GM12878 (cell line): Measurements from ENCODE around the gene FEV. TPM values are rescaled to one million over a fixed set of nuclear protein-coding genes. Genes with fewer than 3 reads are reported as not detected.

ENCODE experiments used
- ATAC-seq: fragments of 200-7000 bp; cut with Tn5 transposase; 3 replicates; pipeline ENCODE4 v1.9.1; 2020; ENCODE audit warnings: mild to moderate bottlenecking, moderate library complexity
- BruUV-seq: library from RNA; stranded (reverse); fragments of 400-500 nt; replicated peaks from 2 replicates; lab custom pipeline; 2021; lab: Mats Ljungman, UMichigan
- CTCF ChIA-PET: fragments of 300-600 bp; sonication (Branson Sonifier 250); formaldehyde crosslinking; extraction: SDS; loops from one replicate; lab custom pipeline; 2021; ENCODE audit warnings: inconsistent platforms; lab: Yijun Ruan, JAX
- POLR2A ChIA-PET: fragments of 350-600 bp; formaldehyde crosslinking; extraction: SDS; loops from one replicate; lab custom pipeline; 2021; ENCODE audit warnings: inconsistent platforms; lab: Charles Lee
- RAD21 ChIA-PET: fragments of 300-600 bp; sonication (Branson Sonifier 250); formaldehyde crosslinking; loops from one replicate; lab custom pipeline; 2023; ENCODE audit warnings: antibody characterized with exemption; ENCODE audit not compliant: unreplicated experiment; lab: Charles Lee
- SMC1A ChIA-PET: fragments of 300-600 bp; sonication (Branson Sonifier 250); formaldehyde crosslinking; loops from one replicate; lab custom pipeline; 2023; ENCODE audit not compliant: unreplicated experiment, uncharacterized antibody; lab: Charles Lee
- DNase-seq: peaks from one replicate; pipeline ENCODE4 v3.0.0-alpha.2; 2011; ENCODE audit warnings: low read depth, low spot score
- FAIRE-seq: peaks from 3 replicates; lab custom pipeline; 2011; peaks lifted over from hg19 to GRCh38; lab: Jason Lieb, UNC
- H2AFZ ChIP-seq: 2 replicates; pipeline ENCODE4 v1.6.0; 2011; ENCODE audit warnings: low read depth, low read length, control low read depth; ENCODE audit not compliant: control insufficient read depth
- H3K27ac ChIP-seq: 2 replicates; pipeline ENCODE4 v1.5.1; 2011; ENCODE audit warnings: control low read depth; ENCODE audit not compliant: control insufficient read depth, insufficient read depth
- H3K27me3 ChIP-seq, 2 experiments: replicated peaks in 1 of 2; 2 replicates each; pipeline versions ENCODE4 v1.6.0 to v1.6.1; 2011; ENCODE audit warnings: low read length in 1 of 2; ENCODE audit not compliant: control insufficient read depth in 2 of 2, insufficient read depth in 2 of 2
- H3K36me3 ChIP-seq, 2 experiments: 2 replicates each; pipeline ENCODE4 v1.5.1; 2011; ENCODE audit warnings: low read length in 1 of 2; ENCODE audit not compliant: control insufficient read depth in 2 of 2, insufficient read depth in 2 of 2
- H3K4me1 ChIP-seq: 2 replicates; pipeline ENCODE4 v1.6.1; 2011; ENCODE audit warnings: mild to moderate bottlenecking, low read length, moderate library complexity, mixed read lengths; ENCODE audit not compliant: control insufficient read depth, insufficient read depth
- H3K4me2 ChIP-seq: 2 replicates; pipeline ENCODE4 v1.6.0; 2011; ENCODE audit warnings: control low read depth; ENCODE audit not compliant: control insufficient read depth, insufficient read depth
- H3K4me3 ChIP-seq: fragments of 200-600 bp; sonication (generic); 2 replicates; pipeline ENCODE4 v1.5.1; 2016
- H3K79me2 ChIP-seq: 2 replicates; pipeline ENCODE4 v1.6.0; 2011; ENCODE audit warnings: low read length; ENCODE audit not compliant: control insufficient read depth, insufficient read depth
- H3K9ac ChIP-seq: 2 replicates; pipeline ENCODE4 v1.8.0; 2011; ENCODE audit warnings: low read length, control low read depth, mixed read lengths; ENCODE audit not compliant: control insufficient read depth, insufficient read depth
- H3K9me3 ChIP-seq: replicated peaks from 3 replicates; pipeline ENCODE4 v1.5.1; 2011; ENCODE audit warnings: mild to moderate bottlenecking, low read length; ENCODE audit not compliant: control insufficient read depth, insufficient read depth
- H4K20me1 ChIP-seq: 2 replicates; pipeline ENCODE4 v1.6.0; 2011; ENCODE audit not compliant: control insufficient read depth, insufficient read depth
- DPF2 ChIP-seq: fragments of 450-650 bp; IDR thresholded peaks from 2 replicates; pipeline ENCODE4 v1.6.1; 2017; ENCODE audit warnings: mild to moderate bottlenecking
- EGR1 ChIP-seq, 2 experiments: IDR thresholded peaks; 1 replicate in 1 of 2; 2 replicates in 1 of 2; pipeline ENCODE4 v1.6.1; 2011 to 2012; ENCODE audit warnings: low read depth in 2 of 2, low read length in 2 of 2, borderline replicate concordance in 1 of 2, mild to moderate bottlenecking in 1 of 2, moderate library complexity in 1 of 2
- KLF5 ChIP-seq: fragments of 450-650 bp; IDR thresholded peaks from 2 replicates; pipeline ENCODE4 v1.6.1; 2014; ENCODE audit warnings: mild to moderate bottlenecking; ENCODE audit not compliant: partially characterized antibody
- MAX ChIP-seq: IDR thresholded peaks from 2 replicates; pipeline ENCODE4 v1.6.1; 2012; ENCODE audit warnings: low read depth, low read length, improper control_type of control experiment
- NR2C1 ChIP-seq: fragments of 450-650 bp; IDR thresholded peaks from 2 replicates; pipeline ENCODE4 v1.6.1; 2017; ENCODE audit warnings: antibody characterized with exemption, mild to moderate bottlenecking, moderate library complexity
- RAD51 ChIP-seq: fragments of 450-650 bp; IDR thresholded peaks from 2 replicates; pipeline ENCODE4 v1.6.1; 2016; ENCODE audit warnings: moderate library complexity, mild to moderate bottlenecking, inconsistent platforms
- SIX5 ChIP-seq: IDR thresholded peaks from 2 replicates; pipeline ENCODE4 v1.6.1; 2011; ENCODE audit warnings: mild to moderate bottlenecking, low read depth, low read length, moderate library complexity; ENCODE audit not compliant: severe bottlenecking
- SKIL ChIP-seq: fragments of 450-650 bp; IDR thresholded peaks from 2 replicates; pipeline ENCODE4 v1.6.1; 2017; ENCODE audit warnings: mild to moderate bottlenecking, low read depth, inconsistent platforms; ENCODE audit not compliant: poor library complexity, severe bottlenecking
- SPI1 ChIP-seq: IDR thresholded peaks from 2 replicates; pipeline ENCODE4 v1.6.1; 2011; ENCODE audit warnings: low read depth, mild to moderate bottlenecking, low read length, moderate library complexity, borderline replicate concordance; ENCODE audit not compliant: insufficient read depth
- SREBF1 ChIP-seq: IDR thresholded peaks from 2 replicates; pipeline ENCODE4 v1.6.1; 2012; ENCODE audit warnings: mild to moderate bottlenecking, low read length
- SUZ12 ChIP-seq: fragments of 200-600 bp; sonication (generic); IDR thresholded peaks from one replicate; pipeline ENCODE4 v1.6.1; 2018; ENCODE audit warnings: antibody characterized with exemption, mild to moderate bottlenecking; ENCODE audit not compliant: unreplicated experiment
- TBL1XR1 ChIP-seq: IDR thresholded peaks from 2 replicates; pipeline ENCODE4 v1.6.1; 2012; ENCODE audit warnings: low read depth, low read length, improper control_type of control experiment
- USF1 ChIP-seq: IDR thresholded peaks from 2 replicates; pipeline ENCODE4 v1.6.1; 2011; ENCODE audit warnings: borderline replicate concordance, low read depth, mild to moderate bottlenecking, moderate library complexity, mixed read lengths, low read length; ENCODE audit not compliant: insufficient read depth; ENCODE audit errors: extremely low read length
- WRNIP1 ChIP-seq: IDR thresholded peaks from 2 replicates; pipeline ENCODE4 v1.6.1; 2011; ENCODE audit warnings: low read depth, low read length, improper control_type of control experiment, borderline replicate concordance
- ZBTB11 ChIP-seq: fragments of 450-650 bp; formaldehyde crosslinking; IDR thresholded peaks from 2 replicates; pipeline ENCODE4 v1.5.0; 2022; ENCODE audit warnings: mild to moderate bottlenecking, missing genetic modification characterization
- WGBS: methylation state at CpG from one replicate; pipeline ENCODE4 v1.1.6; 2016; ENCODE audit warnings: low lambda C conversion rate; ENCODE audit not compliant: insufficient replicate concordance, insufficient coverage; ENCODE audit errors: missing lambda C conversion rate; 5-methylcytosine and 5-hydroxymethylcytosine counted together
- in situ Hi-C: fragments of 300-500 bp; cut with MboI; formaldehyde crosslinking; loops from 9 replicates; pipeline ENCODE4 v1.14.3; 2018; ENCODE audit warnings: mixed read lengths
- intact Hi-C: fragments of 100-400 bp; cut with micrococcal nuclease; formaldehyde crosslinking; loops from one replicate; pipeline ENCODE4 v1.14.2; 2022; ENCODE audit not compliant: unreplicated experiment
- polyA plus RNA-seq, 11 experiments: library from polyadenylated mRNA; depleted of rRNA in 4 of 11; unstranded in 6 of 11; stranded (reverse) in 5 of 11; fragments of >200 nt; fragmentation: Nextera tagmentation in 4 of 11; fragmentation: Illumina TruSeq in 1 of 11; extraction: Ambion mirVana in 4 of 11; extraction: Trizol in 1 of 11; gene quantifications; 1 replicate in 1 of 11; 2 replicates in 10 of 11; pipeline versions ENCODE4 v1.2.1 to v1.2.3, GENCODE V29; 2011 to 2016; ENCODE audit warnings: inconsistent platforms in 2 of 11, missing spikeins in 2 of 11, low read depth in 1 of 11
- total RNA-seq, 4 experiments: library from RNA; depleted of rRNA in 3 of 4; stranded (reverse); fragments of >200 nt in 3 of 4; fragmentation: Illumina TruSeq in 1 of 4; extraction: Trizol in 1 of 4; gene quantifications; 2 replicates each; pipeline versions ENCODE4 v1.2.1 to v1.2.3, GENCODE V29; 2013 to 2021

Gene FEV
- total and polyA plus RNA-seq, 10 of the 15 experiments (the other 5 are each of a cell fraction or from before 2014, with no cell fraction given), result not detected

- in situ Hi-C loops, result no loop called here
- H3K9ac ChIP-seq, result no peak overlapping the region
- CTCF ChIA-PET, result interaction anchor here (0.6 to 2.0 kb wide), 4 partner anchors 23 to 182 kb away, joined by 3 to 12 read pairs (median 4); no protein-coding TSS in a partner anchor
- H3K27me3 ChIP-seq, result peaks cover 9 to 19% of the 10 kb centered on the region in 2 experiments
- 15% methylated on average over 71 of the region's 72 CpGs for WGBS
- H3K36me3 ChIP-seq, result no peaks in the 10 kb centered on the region
- H3K9me3 ChIP-seq, result no peaks in the 10 kb centered on the region
- RAD21 ChIA-PET, result interaction anchor here (0.6 to 1.0 kb wide), 3 partner anchors 27 to 127 kb away, joined by 3 read pairs; no protein-coding TSS in a partner anchor
- SMC1A ChIA-PET, result interaction anchor here (1.3 kb wide), 1 partner anchor 152 kb away, joined by 3 read pairs; no protein-coding TSS in a partner anchor
- DNase-seq, result no peak
- H3K27ac ChIP-seq, result no peak overlapping the region
- intact Hi-C loops, result loop anchor here (2.0 kb wide), 1 partner anchor 150 kb away; no protein-coding TSS in a partner anchor
- no peak overlapping the region for H2AFZ ChIP-seq
- POLR2A ChIA-PET, result no interaction called here
- H3K4me2 ChIP-seq, result peak overlapping the region; percentile 17; the same call in 1 of the 2 replicates
- no TSS peak for BruUV-seq
- H3K4me1 ChIP-seq, result no peaks in the 10 kb centered on the region
- FAIRE-seq, result no peak
- no peak overlapping the region for H3K4me3 ChIP-seq
- peak; percentile 61 for ATAC-seq
- H4K20me1 ChIP-seq, result no peaks in the 10 kb centered on the region
- H3K79me2 ChIP-seq, result no peaks in the 10 kb centered on the region
- TF ChIP-seq TBL1XR1 (no peak), EGR1 (IDR thresholded peaks at IDR 0.05; ENCODE audit: borderline replicate concordance in 1 of 2, low read depth in 2 of 2, low read length in 2 of 2) (0 out of 3 replicates have a peak, but pooled peaks of 1 of the 2 experiments have one; percentile 24), USF1 (no peak), SPI1 (no peak), SREBF1 (no peak), RAD51 (no peak), NR2C1 (no peak), WRNIP1 (no peak), MAX (no peak), ZBTB11 (CRISPR knock-in tag) (no peak), KLF5 (no peak), SKIL (no peak), DPF2 (no peak), SIX5 (no peak), SUZ12 (no peak)
Measured at GRCh38 chr2:219002395-219003266, 17.6 kb upstream of the FEV start.
